Fibroblast of mammary gland (primary cell): ENCODE measurements around the gene NLRC3.
"Not testable (repeated sequence)": the region's sequence is repeated elsewhere in the genome, so short reads cannot be mapped to it uniquely, and the experiment has no call there.

Source experiments
- DNase-seq: peaks from one replicate; pipeline ENCODE4 v3.0.0-alpha.2; 2010; ENCODE audit warnings: low read depth
- H3K4me3 ChIP-seq: 2 replicates; pipeline ENCODE4 v1.5.1; 2011; ENCODE audit warnings: low read depth, mild to moderate bottlenecking, low read length, moderate library complexity; ENCODE audit not compliant: control insufficient read depth
- TF ChIP-seq, protein P1 (sequence below): conservative IDR thresholded peaks from 2 replicates; pipeline ENCODE4 v1.5.1; 2011; ENCODE audit warnings: low read depth, low read length, inconsistent platforms; ENCODE audit not compliant: control insufficient read depth, insufficient read depth

Gene NLRC3

DNA sequence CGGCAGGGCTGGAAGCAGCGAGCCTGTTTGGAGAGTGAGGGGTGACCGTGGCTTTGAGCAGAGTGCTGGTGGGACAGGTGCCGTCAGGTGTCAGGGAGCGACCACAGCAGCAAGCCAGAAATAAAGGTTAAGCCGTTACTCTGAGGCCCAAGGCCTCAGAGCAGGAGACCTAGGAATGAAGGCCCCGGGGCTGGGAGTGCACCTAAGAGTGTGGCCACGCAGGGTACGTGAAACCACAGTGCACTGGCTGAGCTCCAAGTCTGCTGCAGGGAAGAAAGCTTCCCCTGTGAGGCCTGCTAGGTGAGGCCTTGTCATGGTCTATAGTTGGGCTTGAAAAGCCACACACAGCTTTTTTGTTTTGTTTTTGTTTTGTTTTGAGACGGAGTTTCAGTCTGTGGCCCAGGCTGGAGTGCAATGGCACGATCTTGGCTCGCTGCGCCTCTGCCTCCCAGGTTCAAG, 67.7 kb downstream of the NLRC3 start:
- DNase-seq = no peak
- TF ChIP-seq, protein P1, sequence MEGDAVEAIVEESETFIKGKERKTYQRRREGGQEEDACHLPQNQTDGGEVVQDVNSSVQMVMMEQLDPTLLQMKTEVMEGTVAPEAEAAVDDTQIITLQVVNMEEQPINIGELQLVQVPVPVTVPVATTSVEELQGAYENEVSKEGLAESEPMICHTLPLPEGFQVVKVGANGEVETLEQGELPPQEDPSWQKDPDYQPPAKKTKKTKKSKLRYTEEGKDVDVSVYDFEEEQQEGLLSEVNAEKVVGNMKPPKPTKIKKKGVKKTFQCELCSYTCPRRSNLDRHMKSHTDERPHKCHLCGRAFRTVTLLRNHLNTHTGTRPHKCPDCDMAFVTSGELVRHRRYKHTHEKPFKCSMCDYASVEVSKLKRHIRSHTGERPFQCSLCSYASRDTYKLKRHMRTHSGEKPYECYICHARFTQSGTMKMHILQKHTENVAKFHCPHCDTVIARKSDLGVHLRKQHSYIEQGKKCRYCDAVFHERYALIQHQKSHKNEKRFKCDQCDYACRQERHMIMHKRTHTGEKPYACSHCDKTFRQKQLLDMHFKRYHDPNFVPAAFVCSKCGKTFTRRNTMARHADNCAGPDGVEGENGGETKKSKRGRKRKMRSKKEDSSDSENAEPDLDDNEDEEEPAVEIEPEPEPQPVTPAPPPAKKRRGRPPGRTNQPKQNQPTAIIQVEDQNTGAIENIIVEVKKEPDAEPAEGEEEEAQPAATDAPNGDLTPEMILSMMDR = no peak
- no peak overlapping the region for H3K4me3 ChIP-seq

DNA sequence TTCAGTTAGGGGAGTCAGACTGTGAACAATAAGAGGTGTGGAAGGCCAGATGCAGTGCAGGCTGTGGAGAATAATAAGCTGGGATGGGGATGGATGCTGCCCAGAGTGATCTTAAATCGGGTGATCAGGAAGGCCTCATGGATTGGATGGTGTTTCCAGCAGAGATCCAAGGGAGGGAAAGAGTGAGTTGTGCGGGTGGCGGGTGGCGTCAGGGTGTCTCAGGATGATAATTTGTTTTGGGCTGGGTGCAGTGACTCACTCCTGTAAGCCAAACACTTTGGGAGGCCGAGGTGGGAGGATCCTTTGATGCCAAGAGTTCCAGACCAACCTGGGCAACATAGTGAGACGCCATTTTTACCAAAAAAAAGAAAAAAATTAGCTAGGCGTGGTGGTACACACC, 68.5 kb downstream of the NLRC3 start:
- TF ChIP-seq, protein P1 = no peak
- H3K4me3 ChIP-seq = no peak overlapping the region
- no peak for DNase-seq

DNA sequence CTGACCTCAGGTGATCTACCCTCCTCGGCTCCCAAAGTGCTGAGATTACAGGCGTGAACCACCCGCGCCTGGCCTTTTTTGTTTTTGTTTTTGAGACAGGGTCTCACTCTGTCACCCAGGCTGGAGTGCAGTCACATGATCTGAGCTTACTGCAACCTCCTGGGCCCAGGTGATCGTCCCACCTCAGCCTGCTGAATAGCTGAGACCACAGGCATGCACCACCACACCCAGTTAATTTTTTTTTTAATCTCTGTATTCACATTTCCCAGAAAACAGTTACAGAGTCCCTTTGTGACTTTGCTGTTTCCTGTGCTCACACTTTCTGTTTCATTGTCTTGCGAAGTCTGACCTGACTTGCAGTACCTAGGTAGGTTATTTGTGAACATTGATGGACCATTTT, 73.7 kb downstream of the NLRC3 start:
- TF ChIP-seq, protein P1 = no peak
- no peak for DNase-seq

DNA sequence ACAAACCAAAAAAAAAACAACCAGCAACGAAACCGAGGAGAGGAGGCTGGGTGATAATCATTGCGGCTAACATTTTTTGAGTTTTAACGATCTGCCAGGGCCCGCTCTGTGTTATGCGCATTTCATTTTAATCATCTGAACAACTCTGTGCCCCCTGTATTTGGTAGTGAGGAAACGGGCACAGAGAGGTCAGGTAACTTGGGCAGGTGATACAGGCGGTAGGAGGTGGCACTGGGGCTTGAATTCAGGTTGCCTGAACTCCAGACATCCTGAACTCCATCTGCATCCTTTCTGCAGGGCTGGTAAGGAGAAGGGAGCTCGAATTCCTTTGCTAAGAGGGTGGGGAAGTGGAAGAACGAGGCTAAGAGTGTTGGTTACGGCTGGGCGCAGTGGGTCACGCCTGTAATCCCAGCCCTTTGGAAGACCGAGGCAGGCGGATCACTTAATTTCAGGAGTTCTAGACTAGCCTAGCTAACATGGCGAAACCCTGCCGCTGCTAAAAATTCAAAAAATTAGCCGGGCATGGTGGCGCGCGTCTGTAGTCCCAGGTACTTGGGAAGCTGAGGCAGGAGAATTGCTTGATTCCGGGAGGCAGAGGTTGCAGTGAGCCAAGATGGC, 75.3 kb downstream of the NLRC3 start:
- TF ChIP-seq, protein P1 = no peak
- H3K4me3 ChIP-seq = peak overlapping the region; percentile 85

More for the DNA sequence above, 73.7 kb downstream of the NLRC3 start:
- H3K4me3 ChIP-seq = no peak overlapping the region

DNA sequence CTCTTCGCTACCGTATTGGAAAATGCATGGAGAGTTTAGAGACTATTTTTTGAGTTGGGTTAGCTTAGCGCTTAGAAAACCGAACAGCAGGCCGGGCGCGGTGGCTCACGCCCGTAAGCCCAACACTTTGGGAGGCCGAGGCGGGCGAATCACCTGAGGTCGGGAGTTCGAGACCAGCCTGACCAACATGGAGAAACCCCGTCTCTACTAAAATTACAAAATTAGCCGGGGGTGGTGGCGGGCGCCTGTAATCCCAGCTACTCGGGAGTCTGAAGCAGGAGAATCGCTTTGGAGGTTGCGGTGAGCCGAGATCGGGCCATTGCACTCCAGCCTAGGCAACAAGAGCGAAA, 75.8 kb downstream of the NLRC3 start:
- not testable (repeated sequence) for DNase-seq
- H3K4me3 ChIP-seq = peak overlapping the region; percentile 85

More for the DNA sequence above, 75.3 kb downstream of the NLRC3 start:
- DNase-seq = no peak

DNA sequence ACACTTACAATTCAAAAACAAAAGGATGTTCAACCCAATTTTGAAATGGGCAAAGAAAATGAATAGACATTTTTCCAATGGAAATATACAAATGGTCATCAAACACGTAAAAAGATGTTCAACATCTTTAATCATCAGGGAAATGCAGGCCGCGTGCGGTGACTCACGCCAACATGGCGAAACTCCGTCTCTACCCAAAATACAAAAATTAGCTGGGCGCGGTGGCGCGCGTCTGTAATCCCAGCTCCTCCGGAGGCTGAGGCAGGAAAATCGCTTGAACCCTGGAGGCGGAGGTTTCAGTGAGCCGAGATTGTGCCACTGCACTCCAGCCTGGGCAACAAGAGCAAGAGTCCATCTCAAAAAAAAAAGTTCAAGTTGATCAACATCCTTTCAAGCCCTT, 78.2 kb downstream of the NLRC3 start:
- no peak for DNase-seq
- no peak overlapping the region for H3K4me3 ChIP-seq
- TF ChIP-seq, protein P1 = no peak

DNA sequence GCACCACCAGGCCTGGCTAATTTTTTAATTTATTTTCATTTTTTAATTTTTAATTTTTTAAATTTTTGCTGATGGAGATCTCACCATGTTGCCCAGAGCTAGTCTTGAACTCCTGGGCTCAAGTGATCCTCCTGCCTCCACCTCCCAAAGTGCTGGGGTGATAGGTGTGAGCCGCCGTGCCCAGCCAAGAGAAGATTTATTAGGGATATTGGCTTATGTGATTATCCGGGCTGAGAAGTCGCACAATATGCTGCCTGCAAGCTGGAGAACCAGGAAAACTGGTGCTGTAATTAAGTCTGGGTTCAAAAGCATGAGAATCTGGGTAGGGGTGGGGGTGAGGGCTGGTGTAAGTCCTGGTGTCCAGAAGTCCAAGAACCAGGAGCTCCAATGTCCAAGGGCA, 79.4 kb downstream of the NLRC3 start:
- H3K4me3 ChIP-seq = no peak overlapping the region
- TF ChIP-seq, protein P1 = no peak
- DNase-seq = no peak
